OCI-LY1 (cell line): ENCODE results near the gene KPNB1.

Source experiments
- H2AFZ ChIP-seq: fragments of 200-600 bp; sonication (generic), shearing (Covaris generic); 2 replicates; pipeline ENCODE4 v1.6.0; 2014; ENCODE audit warnings: antibody characterized with exemption, mild to moderate bottlenecking, low read length
- H3F3A ChIP-seq: fragments of 200-600 bp; sonication (generic), shearing (Covaris generic); 2 replicates; pipeline ENCODE4 v1.6.0; 2014; ENCODE audit warnings: mild to moderate bottlenecking, antibody characterized with exemption, low read length, moderate library complexity; ENCODE audit not compliant: insufficient read depth
- H3K27ac ChIP-seq: fragments of 200-600 bp; sonication (generic); 2 replicates; pipeline ENCODE4 v1.5.1; 2014; ENCODE audit warnings: low read length, mixed run types, mild to moderate bottlenecking, low read depth; ENCODE audit not compliant: poor library complexity, severe bottlenecking
- H3K27me3 ChIP-seq: fragments of 200-600 bp; sonication (generic); 2 replicates; pipeline ENCODE4 v1.6.0; 2014; ENCODE audit warnings: antibody characterized with exemption, mild to moderate bottlenecking, low read length, moderate library complexity; ENCODE audit not compliant: insufficient read depth
- H3K36me3 ChIP-seq: fragments of 200-600 bp; sonication (generic); 2 replicates; pipeline ENCODE4 v1.6.1; 2014; ENCODE audit warnings: mild to moderate bottlenecking, antibody characterized with exemption, low read length, moderate library complexity, mixed read lengths; ENCODE audit not compliant: insufficient read depth
- H3K4me1 ChIP-seq: fragments of 200-600 bp; sonication (generic); 2 replicates; pipeline ENCODE4 v1.5.1; 2014; ENCODE audit warnings: mild to moderate bottlenecking, low read length, moderate library complexity; ENCODE audit not compliant: insufficient read depth, severe bottlenecking
- H3K4me2 ChIP-seq: fragments of 200-600 bp; sonication (generic), shearing (Covaris generic); 2 replicates; pipeline ENCODE4 v1.6.1; 2014; ENCODE audit warnings: low read length
- H3K4me3 ChIP-seq: fragments of 200-600 bp; sonication (generic); 2 replicates; pipeline ENCODE4 v1.5.1; 2014; ENCODE audit warnings: low read length, low read depth, mild to moderate bottlenecking, mixed read lengths; ENCODE audit not compliant: poor library complexity, severe bottlenecking
- H3K79me2 ChIP-seq: fragments of 200-600 bp; shearing (Covaris generic); 2 replicates; pipeline ENCODE4 v1.6.1; 2016; ENCODE audit warnings: mixed run types, low read length, mixed read lengths; ENCODE audit not compliant: insufficient read depth
- H3K9ac ChIP-seq: fragments of 200-600 bp; sonication (generic), shearing (Covaris generic); 2 replicates; pipeline ENCODE4 v1.6.1; 2014; ENCODE audit warnings: mild to moderate bottlenecking, low read length, mixed read lengths
- H3K9me2 ChIP-seq: fragments of 200-600 bp; sonication (generic), shearing (Covaris generic); 2 replicates; pipeline ENCODE4 v1.6.1; 2014; ENCODE audit warnings: low read depth, mild to moderate bottlenecking, low read length, mixed read lengths
- H3K9me3 ChIP-seq: fragments of 200-600 bp; shearing (Covaris generic); 2 replicates; pipeline ENCODE4 v1.6.1; 2014; ENCODE audit warnings: low read length, mixed read lengths
- H4K20me1 ChIP-seq: fragments of 200-600 bp; sonication (generic), shearing (Covaris generic); 2 replicates; pipeline ENCODE4 v1.6.0; 2016; ENCODE audit warnings: mild to moderate bottlenecking, low read length; ENCODE audit not compliant: insufficient read depth
- EZH2 ChIP-seq: fragments of 200-600 bp; sonication (generic), shearing (Covaris generic); IDR thresholded peaks from 2 replicates; pipeline ENCODE4 v1.8.0; 2017; ENCODE audit warnings: borderline replicate concordance, mixed run types, mild to moderate bottlenecking, antibody characterized with exemption, low read length, moderate library complexity, mixed read lengths
- TF ChIP-seq, protein P1 (sequence below): fragments of 200-600 bp; sonication (generic), shearing (Covaris generic); IDR thresholded peaks from 2 replicates; pipeline ENCODE4 v1.5.1; 2017; ENCODE audit warnings: mild to moderate bottlenecking, antibody characterized with exemption, low read length, moderate library complexity, mixed read lengths

KPNB1 gene

DNA sequence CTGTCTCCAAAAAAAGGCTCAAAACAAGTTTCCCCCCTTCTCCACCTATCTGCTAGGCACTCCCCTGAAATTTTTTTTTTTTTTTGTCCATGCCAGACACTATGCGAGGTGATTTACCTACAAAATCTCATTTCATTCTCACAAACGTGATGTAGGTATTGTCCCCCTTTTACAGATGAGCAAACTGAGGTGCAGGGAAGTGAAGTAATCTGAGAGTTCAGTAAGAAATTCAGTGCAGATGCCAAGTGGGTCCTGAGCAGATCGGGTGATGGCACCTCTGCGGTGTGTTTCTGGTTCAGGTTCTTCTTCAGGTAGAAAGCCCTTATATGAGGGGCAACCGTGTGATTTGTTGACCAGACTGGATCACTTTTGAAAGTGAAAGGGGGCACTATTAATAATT, 54.0 kb downstream of the KPNB1 start:
- no peaks in the 10 kb centered on the region for H3K9me2 ChIP-seq
- no peaks in the 10 kb centered on the region for H3K9me3 ChIP-seq
- H3K9ac ChIP-seq, result no peak overlapping the region
- no peaks in the 10 kb centered on the region for H3K27me3 ChIP-seq
- H3F3A ChIP-seq, result 0 out of 2 replicates have a peak, but pooled peaks cover 3% of the 10 kb centered on the region
- peaks cover 27% of the 10 kb centered on the region for H3K36me3 ChIP-seq
- no peak overlapping the region for H3K4me3 ChIP-seq
- H4K20me1 ChIP-seq, result no peaks in the 10 kb centered on the region
- H3K27ac ChIP-seq, result no peak overlapping the region
- peaks cover 33% of the 10 kb centered on the region for H3K4me1 ChIP-seq
- H3K79me2 ChIP-seq, result no peaks in the 10 kb centered on the region
- TF ChIP-seq, protein P1, sequence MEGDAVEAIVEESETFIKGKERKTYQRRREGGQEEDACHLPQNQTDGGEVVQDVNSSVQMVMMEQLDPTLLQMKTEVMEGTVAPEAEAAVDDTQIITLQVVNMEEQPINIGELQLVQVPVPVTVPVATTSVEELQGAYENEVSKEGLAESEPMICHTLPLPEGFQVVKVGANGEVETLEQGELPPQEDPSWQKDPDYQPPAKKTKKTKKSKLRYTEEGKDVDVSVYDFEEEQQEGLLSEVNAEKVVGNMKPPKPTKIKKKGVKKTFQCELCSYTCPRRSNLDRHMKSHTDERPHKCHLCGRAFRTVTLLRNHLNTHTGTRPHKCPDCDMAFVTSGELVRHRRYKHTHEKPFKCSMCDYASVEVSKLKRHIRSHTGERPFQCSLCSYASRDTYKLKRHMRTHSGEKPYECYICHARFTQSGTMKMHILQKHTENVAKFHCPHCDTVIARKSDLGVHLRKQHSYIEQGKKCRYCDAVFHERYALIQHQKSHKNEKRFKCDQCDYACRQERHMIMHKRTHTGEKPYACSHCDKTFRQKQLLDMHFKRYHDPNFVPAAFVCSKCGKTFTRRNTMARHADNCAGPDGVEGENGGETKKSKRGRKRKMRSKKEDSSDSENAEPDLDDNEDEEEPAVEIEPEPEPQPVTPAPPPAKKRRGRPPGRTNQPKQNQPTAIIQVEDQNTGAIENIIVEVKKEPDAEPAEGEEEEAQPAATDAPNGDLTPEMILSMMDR, result no peak
- no peak for TF ChIP-seq EZH2
- peak overlapping the region; percentile 7; the same call in 1 of the 2 replicates for H3K4me2 ChIP-seq
- no peak overlapping the region for H2AFZ ChIP-seq

DNA sequence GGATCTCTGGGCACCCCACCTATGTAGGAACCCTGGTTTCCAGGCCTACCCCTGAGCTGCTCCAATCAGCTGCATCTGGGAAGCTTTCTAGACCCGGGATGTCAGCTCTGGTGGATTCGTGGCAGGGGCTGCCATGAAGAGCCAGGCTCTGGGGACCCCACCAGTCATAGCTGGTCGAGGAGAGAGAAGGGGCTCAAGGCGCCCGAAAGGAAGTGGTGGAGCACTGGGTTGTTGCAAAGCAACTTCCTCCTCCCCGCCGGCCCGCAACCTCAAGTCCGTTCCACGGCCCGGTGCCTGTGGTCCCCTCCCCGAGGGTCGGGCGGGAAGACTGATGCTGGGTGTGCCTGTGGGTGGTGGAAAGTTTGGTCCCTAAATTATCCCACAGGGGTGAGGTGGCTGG, 54.4 kb downstream of the KPNB1 start:
- H3K9ac ChIP-seq, result no peak overlapping the region

DNA sequence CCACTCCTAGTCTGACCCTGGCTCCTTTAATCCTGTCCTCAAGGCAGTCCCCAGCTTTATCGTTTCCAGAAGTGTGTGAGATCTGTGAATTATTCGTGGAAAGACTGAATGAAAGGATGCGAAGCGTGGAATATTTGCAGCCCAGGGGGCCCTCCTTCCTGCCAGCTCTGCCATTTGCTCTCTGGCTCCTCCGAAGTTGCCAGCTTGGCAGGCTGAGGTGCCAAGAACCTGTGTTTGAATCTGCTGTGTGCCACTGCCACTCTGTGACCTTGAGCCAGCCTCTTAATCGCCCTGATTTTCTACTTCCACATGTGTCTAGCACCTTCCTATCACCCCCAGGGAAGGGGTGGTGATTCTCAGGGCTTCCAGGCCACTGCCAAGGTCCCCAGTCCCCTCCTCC, 55.0 kb downstream of the KPNB1 start:
- Histone ChIP-seq H3K27ac (no peak overlapping the region), H3K4me1 (peaks cover 33% of the 10 kb centered on the region), H3K4me3 (no peak overlapping the region), H4K20me1 (no peaks in the 10 kb centered on the region), H3K4me2 (no peak overlapping the region), H3K79me2 (no peaks in the 10 kb centered on the region), H2AFZ (no peak overlapping the region), H3K9me2 (no peaks in the 10 kb centered on the region), H3K9ac (no peak overlapping the region), H3F3A (0 out of 2 replicates have a peak, but pooled peaks cover 3% of the 10 kb centered on the region), H3K9me3 (no peaks in the 10 kb centered on the region), H3K27me3 (no peaks in the 10 kb centered on the region), H3K36me3 (peaks cover 27% of the 10 kb centered on the region)
- TF ChIP-seq EZH2, result no peak

More for the DNA sequence above, 54.4 kb downstream of the KPNB1 start:
- Histone ChIP-seq H3K9me3 (no peaks in the 10 kb centered on the region), H3K27ac (no peak overlapping the region), H3K27me3 (no peaks in the 10 kb centered on the region), H3K36me3 (peaks cover 27% of the 10 kb centered on the region), H3K4me2 (peak overlapping the region; percentile 3; the same call in 1 of the 2 replicates), H3F3A (0 out of 2 replicates have a peak, but pooled peaks cover 3% of the 10 kb centered on the region), H4K20me1 (no peaks in the 10 kb centered on the region), H3K4me1 (peaks cover 33% of the 10 kb centered on the region), H3K9me2 (no peaks in the 10 kb centered on the region), H3K79me2 (no peaks in the 10 kb centered on the region), H3K4me3 (no peak overlapping the region), H2AFZ (no peak overlapping the region)
- TF ChIP-seq, protein P1, result no peak
- no peak for TF ChIP-seq EZH2
